NB4 (cell line): ENCODE results near the gene UBR3.

Experiments
- DNase-seq: peaks from one replicate; pipeline ENCODE4 v3.0.0; 2010; ENCODE audit warnings: low read depth
- H3K4me3 ChIP-seq: one replicate; pipeline ENCODE4 v1.5.1; 2011; ENCODE audit warnings: mild to moderate bottlenecking, low read depth, low read length, moderate library complexity
- CTCF ChIP-seq: IDR thresholded peaks from one replicate; pipeline ENCODE4 v1.5.1; 2012; ENCODE audit warnings: low read depth, low read length
- MAX ChIP-seq: IDR thresholded peaks from 2 replicates; pipeline ENCODE4 v1.6.1; 2011; ENCODE audit warnings: low read depth, low read length
- MYC ChIP-seq: IDR thresholded peaks from 2 replicates; pipeline ENCODE4 v1.6.1; 2011; ENCODE audit warnings: low read depth, low read length
- POLR2A ChIP-seq: IDR thresholded peaks from 2 replicates; pipeline ENCODE4 v1.6.1; 2011; ENCODE audit warnings: mild to moderate bottlenecking; ENCODE audit not compliant: insufficient read length; ENCODE audit errors: extremely low read depth

UBR3 gene

GRCh38 chr2:170070778-170071177 is 243.5 kb downstream of the UBR3 start:
- H3K4me3 ChIP-seq, result no peak overlapping the region
- TF ChIP-seq MYC, result no peak
- TF ChIP-seq CTCF, result no peak
- no peak for TF ChIP-seq POLR2A
- DNase-seq, result no peak

- DNase-seq, result no peak
- no peak for TF ChIP-seq CTCF
- TF ChIP-seq MYC, result no peak
- no peak for TF ChIP-seq POLR2A
- TF ChIP-seq MAX, result no peak
- H3K4me3 ChIP-seq, result no peak overlapping the region
Measured at GRCh38 chr2:170073288-170073687, 246.0 kb downstream of the UBR3 start.

- H3K4me3 ChIP-seq, result no peak overlapping the region
- no peak for DNase-seq
- TF ChIP-seq MYC (no peak), POLR2A (no peak), CTCF (no peak), MAX (no peak)
Measured at GRCh38 chr2:170076189-170076588, 248.9 kb downstream of the UBR3 start.

- no peak for DNase-seq
- TF ChIP-seq POLR2A (no peak), MYC (no peak), CTCF (no peak)
- H3K4me3 ChIP-seq, result no peak overlapping the region
Measured at GRCh38 chr2:170077830-170078569, 250.7 kb downstream of the UBR3 start.

- no peak for DNase-seq
- no peak for TF ChIP-seq MYC
- TF ChIP-seq POLR2A, result no peak
- TF ChIP-seq MAX, result no peak
- TF ChIP-seq CTCF, result no peak
- no peak overlapping the region for H3K4me3 ChIP-seq
Measured at GRCh38 chr2:170084820-170085491, 257.7 kb downstream of the UBR3 start.
